Sigmoid colon (tissue), 7 donors: ENCODE data around the gene DHRS3. TPM values are rescaled to one million over a fixed set of nuclear protein-coding genes. Genes with fewer than 3 reads are reported as not detected.
"Not testable (repeated sequence)": the region's sequence is repeated elsewhere in the genome, so short reads cannot be mapped to it uniquely, and the experiment has no call there.

Experiments used
- DNase-seq: peaks from one replicate; pipeline ENCODE4 v3.0.0-alpha.2; 2019
- H3K27ac ChIP-seq, 4 donors: fragments of 200-600 bp; sonication (generic); one replicate each; pipeline ENCODE4 v1.5.1; 2016 to 2019; ENCODE audit warnings: mild to moderate bottlenecking in 1 of 4
- H3K27me3 ChIP-seq, 3 donors: fragments of 200-600 bp; sonication (generic); one replicate each; pipeline ENCODE4 v1.5.1; 2019; ENCODE audit warnings: mild to moderate bottlenecking in 1 of 3
- H3K36me3 ChIP-seq, 4 donors: fragments of 200-600 bp; sonication (generic); one replicate each; pipeline ENCODE4 v1.5.1; 2016 to 2019
- H3K4me1 ChIP-seq, 4 donors: fragments of 200-600 bp; sonication (generic); one replicate each; pipeline ENCODE4 v1.5.1; 2017 to 2019
- H3K4me3 ChIP-seq, 4 donors: fragments of 200-600 bp; sonication (generic); one replicate each; pipeline ENCODE4 v1.5.1; 2017 to 2019; ENCODE audit warnings: mild to moderate bottlenecking in 2 of 4, moderate library complexity in 1 of 4
- H3K9me3 ChIP-seq, 4 donors: fragments of 200-600 bp in 3 of 4; sonication (generic) in 3 of 4; one replicate each; pipeline versions ENCODE4 v1.5.1 to v1.6.1; 2013 to 2019
- EP300 ChIP-seq, 4 donors: sonication (generic); formaldehyde crosslinking; IDR thresholded peaks; one replicate each; pipeline ENCODE4 v1.6.1; 2017; ENCODE audit warnings: antibody characterized with exemption in 4 of 4
- POLR2A ChIP-seq, 2 donors: fragments of 450-650 bp; IDR thresholded peaks; one replicate each; pipeline ENCODE4 v1.6.1; 2016; ENCODE audit warnings: antibody characterized with exemption in 2 of 2, mild to moderate bottlenecking in 2 of 2, moderate library complexity in 2 of 2
- POLR2AphosphoS5 ChIP-seq, 4 donors: sonication (generic); formaldehyde crosslinking; IDR thresholded peaks; one replicate each; pipeline ENCODE4 v1.6.1; 2017; ENCODE audit warnings: antibody characterized with exemption in 4 of 4
- WGBS, 2 donors: extraction: QIAGEN DNeasy Blood & Tissue Kit; methylation state at CpG; one replicate each; pipeline ENCODE4 v1.1.7; 2013; 5-methylcytosine and 5-hydroxymethylcytosine counted together
- intact Hi-C: fragments of 100-400 bp; cut with DNase I; formaldehyde crosslinking; loops from one replicate; pipeline ENCODE4 v1.15.1; 2023
- polyA plus RNA-seq, 3 donors: library from polyadenylated mRNA; stranded (reverse); fragments of 200-250 nt; gene quantifications; one replicate each; pipeline ENCODE4 v1.2.3, GENCODE V29; 2013
- total RNA-seq, 4 donors: library from RNA; depleted of rRNA; stranded (reverse); fragments of >200 nt; gene quantifications; one replicate each; pipeline ENCODE4 v1.1.0, GENCODE V29; 2016
- TF ChIP-seq, protein P1 (sequence below), 4 experiments: fragments of 450-650 bp in 3 of 4; fragments of 200-600 bp in 1 of 4; IDR thresholded peaks; one replicate each; pipeline ENCODE4 v1.5.1; 2016 to 2019; ENCODE audit warnings: antibody characterized with exemption in 4 of 4, mild to moderate bottlenecking in 3 of 4, moderate library complexity in 2 of 4
- donor health status: healthy with polysubstance abuse.
- donor health status: Bipolar disorder and iron deficiency.
- donor health status: healthy.

DHRS3 gene
- total and polyA plus RNA-seq, 7 donors: 34.8 to 102 (median 47.9) TPM

DNA sequence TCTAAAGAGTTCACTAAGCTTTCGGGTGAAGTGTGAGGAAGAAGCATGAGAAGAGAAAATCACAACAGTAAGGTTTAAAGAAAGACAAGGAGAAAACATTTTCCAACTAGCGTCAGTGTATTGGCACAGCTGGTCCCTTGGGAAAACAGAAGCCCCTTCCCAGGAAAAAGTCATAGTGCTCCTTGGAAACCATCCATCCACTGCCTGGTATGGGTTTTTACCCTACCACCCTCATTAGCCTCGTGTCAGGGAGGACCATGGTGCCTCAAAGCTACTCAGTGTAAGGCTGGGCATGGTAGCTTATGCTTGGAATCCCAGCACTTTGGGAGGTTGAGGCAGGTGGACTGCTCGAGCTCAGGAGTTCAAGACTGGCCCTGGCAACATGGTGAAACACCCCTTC, 38.6 kb upstream of the DHRS3 start:
- Histone ChIP-seq H3K4me3 (no peak overlapping the region), H3K27ac (no peak overlapping the region), H3K36me3 (no peaks in the 10 kb centered on the region), H3K4me1 (peaks cover 0 to 4% (median 0%) of the 10 kb centered on the region in 4 donors), H3K9me3 (no peaks in the 10 kb centered on the region), H3K27me3 (no peaks in the 10 kb centered on the region)
- WGBS, 2 donors: 84 to 86% methylated on average over 4 of the region's 4 CpGs
- intact Hi-C loops: loop anchor here (10.0 kb wide), 1 partner anchor 522 kb away; no protein-coding TSS in a partner anchor
- no peak for DNase-seq
- no peak for TF ChIP-seq EP300 (IDR thresholded peaks at IDR 0.05)
- TF ChIP-seq, protein P1, sequence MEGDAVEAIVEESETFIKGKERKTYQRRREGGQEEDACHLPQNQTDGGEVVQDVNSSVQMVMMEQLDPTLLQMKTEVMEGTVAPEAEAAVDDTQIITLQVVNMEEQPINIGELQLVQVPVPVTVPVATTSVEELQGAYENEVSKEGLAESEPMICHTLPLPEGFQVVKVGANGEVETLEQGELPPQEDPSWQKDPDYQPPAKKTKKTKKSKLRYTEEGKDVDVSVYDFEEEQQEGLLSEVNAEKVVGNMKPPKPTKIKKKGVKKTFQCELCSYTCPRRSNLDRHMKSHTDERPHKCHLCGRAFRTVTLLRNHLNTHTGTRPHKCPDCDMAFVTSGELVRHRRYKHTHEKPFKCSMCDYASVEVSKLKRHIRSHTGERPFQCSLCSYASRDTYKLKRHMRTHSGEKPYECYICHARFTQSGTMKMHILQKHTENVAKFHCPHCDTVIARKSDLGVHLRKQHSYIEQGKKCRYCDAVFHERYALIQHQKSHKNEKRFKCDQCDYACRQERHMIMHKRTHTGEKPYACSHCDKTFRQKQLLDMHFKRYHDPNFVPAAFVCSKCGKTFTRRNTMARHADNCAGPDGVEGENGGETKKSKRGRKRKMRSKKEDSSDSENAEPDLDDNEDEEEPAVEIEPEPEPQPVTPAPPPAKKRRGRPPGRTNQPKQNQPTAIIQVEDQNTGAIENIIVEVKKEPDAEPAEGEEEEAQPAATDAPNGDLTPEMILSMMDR (IDR thresholded peaks at IDR 0.05): no peak
- TF ChIP-seq POLR2A (IDR thresholded peaks at IDR 0.05): no peak
- TF ChIP-seq POLR2AphosphoS5 (IDR thresholded peaks at IDR 0.05): no peak

DNA sequence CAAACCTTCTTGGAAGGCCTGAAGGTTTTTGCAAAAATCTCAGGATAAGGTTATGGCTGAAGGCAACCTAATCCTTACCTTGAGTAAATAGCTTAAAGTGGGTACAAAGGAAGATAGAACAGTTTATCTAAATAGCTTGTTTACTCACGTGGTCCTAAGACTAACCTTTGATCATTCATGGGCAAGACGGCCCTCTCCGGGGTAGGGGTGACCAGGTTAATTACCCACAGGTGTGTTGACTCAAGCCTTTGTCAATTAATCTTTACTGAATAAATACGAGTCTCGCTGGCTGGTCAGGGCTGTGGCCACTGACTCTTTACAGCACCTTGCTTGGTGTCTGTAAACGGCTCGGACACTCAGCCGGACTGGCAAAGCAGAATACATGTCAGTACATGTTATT, 36.6 kb upstream of the DHRS3 start:
- Histone ChIP-seq H3K4me3 (no peak overlapping the region), H3K9me3 (no peaks in the 10 kb centered on the region), H3K4me1 (peaks cover 0 to 10% (median 2%) of the 10 kb centered on the region in 4 donors), H3K27ac (no peak overlapping the region), H3K27me3 (no peaks in the 10 kb centered on the region), H3K36me3 (no peaks in the 10 kb centered on the region)
- TF ChIP-seq POLR2AphosphoS5 (IDR thresholded peaks at IDR 0.05) (no peak), EP300 (IDR thresholded peaks at IDR 0.05) (no peak), POLR2A (IDR thresholded peaks at IDR 0.05) (no peak)
- TF ChIP-seq, protein P1 (IDR thresholded peaks at IDR 0.05): no peak
- intact Hi-C loops: loop anchor here (10.0 kb wide), 1 partner anchor 520 kb away; no protein-coding TSS in a partner anchor
- DNase-seq: no peak
- WGBS, 2 donors: 22 to 69% methylated on average over 8 of the region's 8 CpGs

DNA sequence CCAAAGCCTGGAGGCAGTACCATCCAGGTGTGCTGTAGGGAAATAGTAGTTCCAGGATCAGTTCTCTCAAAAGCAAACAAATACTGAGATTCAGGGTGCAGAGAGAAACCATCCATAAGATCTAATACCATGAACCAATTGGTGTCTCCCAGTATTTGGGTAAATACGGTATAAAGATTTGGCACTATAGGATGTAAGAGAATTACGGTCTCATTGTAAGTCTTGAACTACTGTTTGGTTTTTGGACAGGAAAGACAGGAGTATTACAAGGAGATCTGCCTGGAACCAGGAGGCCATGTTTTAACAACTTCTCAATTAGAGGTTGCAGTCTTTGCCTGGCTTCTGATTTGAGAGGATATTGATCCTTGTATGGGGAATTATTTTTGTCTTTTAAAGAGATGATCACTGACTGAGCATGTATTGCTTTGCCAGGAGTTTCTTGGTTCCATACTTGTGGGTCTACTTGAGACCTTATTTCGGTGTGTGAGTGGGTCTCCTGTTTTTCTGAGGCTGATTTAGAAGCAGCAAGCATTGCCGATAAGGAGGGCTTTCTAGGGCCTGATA, 36.1 kb upstream of the DHRS3 start:
- H3K4me1 ChIP-seq: peaks cover 0 to 10% (median 2%) of the 10 kb centered on the region in 4 donors
- TF ChIP-seq POLR2AphosphoS5 (IDR thresholded peaks at IDR 0.05): no peak
- TF ChIP-seq EP300 (IDR thresholded peaks at IDR 0.05): no peak
- no peak for TF ChIP-seq POLR2A (IDR thresholded peaks at IDR 0.05)
- no peak overlapping the region for H3K27ac ChIP-seq
- no peaks in the 10 kb centered on the region for H3K9me3 ChIP-seq
- DNase-seq: no peak
- no peaks in the 10 kb centered on the region for H3K27me3 ChIP-seq
- H3K4me3 ChIP-seq: no peak overlapping the region
- H3K36me3 ChIP-seq: no peaks in the 10 kb centered on the region
- intact Hi-C loops: loop anchor here (10.0 kb wide), 1 partner anchor 519 kb away; no protein-coding TSS in a partner anchor
- WGBS, 2 donors: 85 to 87% methylated on average over 4 of the region's 4 CpGs

DNA sequence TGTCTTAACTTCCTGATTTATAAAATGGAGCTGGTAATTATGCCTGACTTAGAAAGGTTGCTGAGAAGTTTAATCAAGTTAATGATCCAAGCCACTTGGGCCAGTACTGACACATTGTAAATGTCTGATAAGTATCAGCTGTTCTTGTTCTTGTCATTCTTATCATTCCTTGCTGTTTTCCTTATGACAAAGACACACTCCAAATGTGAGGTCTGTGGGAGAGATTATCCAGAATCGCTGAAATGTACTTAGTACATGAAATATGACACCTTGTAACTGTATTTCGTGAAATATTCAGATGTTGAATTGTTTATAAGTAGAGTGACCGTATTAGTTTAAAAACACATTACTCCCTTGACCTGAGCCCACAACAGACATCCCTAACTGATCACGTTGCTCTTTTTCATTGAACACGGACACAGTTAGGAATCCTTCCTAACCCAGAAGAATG, 32.0 kb upstream of the DHRS3 start:
- no peak for DNase-seq

GRCh38 chr1:12648741-12649140, 30.7 kb upstream of the DHRS3 start:
- intact Hi-C loops: no loop called here
- H3K36me3 ChIP-seq: no peaks in the 10 kb centered on the region
- no peak for DNase-seq

More for the DNA sequence above, 32.0 kb upstream of the DHRS3 start:
- no peak overlapping the region for H3K4me3 ChIP-seq
- no peak overlapping the region for H3K27ac ChIP-seq
- TF ChIP-seq POLR2AphosphoS5 (IDR thresholded peaks at IDR 0.05) (peak in 3 of 4 donors; percentile 29 to 71 (median 61)), EP300 (IDR thresholded peaks at IDR 0.05) (no peak)
- intact Hi-C loops: loop anchor here (10.0 kb wide), 1 partner anchor 515 kb away; no protein-coding TSS in a partner anchor
- H3K4me1 ChIP-seq: peaks cover 0 to 10% (median 0%) of the 10 kb centered on the region in 4 donors
- WGBS, 2 donors: 73 to 83% methylated on average over 5 of the region's 5 CpGs
- no peaks in the 10 kb centered on the region for H3K9me3 ChIP-seq
- H3K36me3 ChIP-seq: no peaks in the 10 kb centered on the region
- no peaks in the 10 kb centered on the region for H3K27me3 ChIP-seq

GRCh38 chr1:12645401-12645800, 27.4 kb upstream of the DHRS3 start:
- H3K36me3 ChIP-seq, H3K27me3 ChIP-seq, DNase-seq, H3K4me1 ChIP-seq, H3K4me3 ChIP-seq, H3K9me3 ChIP-seq, H3K27ac ChIP-seq, intact Hi-C loops: not testable (repeated sequence)
- 92 to 95% methylated on average over 9 of the region's 9 CpGs for WGBS, 2 donors

More at GRCh38 chr1:12648741-12649140, 30.7 kb upstream of the DHRS3 start:
- Histone ChIP-seq H3K27ac (no peak overlapping the region), H3K4me1 (peaks cover 0 to 10% (median 0%) of the 10 kb centered on the region in 4 donors), H3K27me3 (no peaks in the 10 kb centered on the region), H3K9me3 (no peaks in the 10 kb centered on the region), H3K4me3 (no peak overlapping the region)
- TF ChIP-seq POLR2AphosphoS5 (IDR thresholded peaks at IDR 0.05): no peak
- TF ChIP-seq, protein P1 (IDR thresholded peaks at IDR 0.05): no peak
- TF ChIP-seq POLR2A (IDR thresholded peaks at IDR 0.05): no peak
- no peak for TF ChIP-seq EP300 (IDR thresholded peaks at IDR 0.05)
- WGBS, 2 donors: 82 to 85% methylated on average over 7 of the region's 7 CpGs
